GM12878 (cell line): Measurements from ENCODE around the gene RALGPS1. TPM values are rescaled to one million over a fixed set of nuclear protein-coding genes. Genes with fewer than 3 reads are reported as not detected.
A peak's percentile ranks its signal among the peaks of the same experiment; 100 is the strongest.

Experiments
- ASH2L ChIP-seq: fragments of 300-600, 200-600 bp; sonication (generic); IDR thresholded peaks from 2 replicates; pipeline ENCODE4 v1.6.1; 2017; ENCODE audit warnings: low read depth, mild to moderate bottlenecking, borderline replicate concordance
- CBFB ChIP-seq: IDR thresholded peaks from 2 replicates; pipeline ENCODE4 v1.6.1; 2016; ENCODE audit warnings: antibody characterized with exemption, low read depth
- CREB1 ChIP-seq: IDR thresholded peaks from 2 replicates; pipeline ENCODE4 v1.6.1; 2012; ENCODE audit warnings: low read depth, mild to moderate bottlenecking, inconsistent platforms
- ESRRA ChIP-seq: IDR thresholded peaks from 2 replicates; pipeline ENCODE4 v1.6.1; 2012; ENCODE audit warnings: mild to moderate bottlenecking, low read length, improper control_type of control experiment
- FOS ChIP-seq: IDR thresholded peaks from 3 replicates; pipeline ENCODE4 v1.6.1; 2011; ENCODE audit warnings: borderline replicate concordance; ENCODE audit not compliant: insufficient read length; ENCODE audit errors: extremely low read depth
- GATAD2B ChIP-seq: fragments of 450-650 bp; conservative IDR thresholded peaks from 2 replicates; pipeline ENCODE4 v1.6.1; 2017; ENCODE audit warnings: low read depth, mild to moderate bottlenecking, moderate library complexity
- POLR2A ChIP-seq: IDR thresholded peaks from 2 replicates; pipeline ENCODE4 v1.6.1; 2011; ENCODE audit warnings: low read depth, mild to moderate bottlenecking, low read length
- POLR2AphosphoS2 ChIP-seq: IDR thresholded peaks from 2 replicates; pipeline ENCODE4 v1.6.1; 2011; ENCODE audit warnings: low read depth, mild to moderate bottlenecking, low read length, improper control_type of control experiment, moderate library complexity
- SMAD5 ChIP-seq: IDR thresholded peaks from 2 replicates; pipeline ENCODE4 v1.6.1; 2016; ENCODE audit warnings: antibody characterized with exemption, low read depth
- SREBF1 ChIP-seq: IDR thresholded peaks from 2 replicates; pipeline ENCODE4 v1.6.1; 2012; ENCODE audit warnings: mild to moderate bottlenecking, low read length
- ZSCAN29 ChIP-seq: fragments of 450-650 bp; IDR thresholded peaks from 2 replicates; pipeline ENCODE4 v1.6.1; 2017; ENCODE audit warnings: mild to moderate bottlenecking, moderate library complexity
- polyA plus RNA-seq, 11 experiments: library from polyadenylated mRNA; depleted of rRNA in 4 of 11; unstranded in 6 of 11; stranded (reverse) in 5 of 11; fragments of >200 nt; fragmentation: Nextera tagmentation in 4 of 11; fragmentation: Illumina TruSeq in 1 of 11; extraction: Ambion mirVana in 4 of 11; extraction: Trizol in 1 of 11; gene quantifications; 1 replicate in 1 of 11; 2 replicates in 10 of 11; pipeline versions ENCODE4 v1.2.1 to v1.2.3, GENCODE V29; 2011 to 2016; ENCODE audit warnings: inconsistent platforms in 2 of 11, missing spikeins in 2 of 11, low read depth in 1 of 11
- total RNA-seq, 4 experiments: library from RNA; depleted of rRNA in 3 of 4; stranded (reverse); fragments of >200 nt in 3 of 4; fragmentation: Illumina TruSeq in 1 of 4; extraction: Trizol in 1 of 4; gene quantifications; 2 replicates each; pipeline versions ENCODE4 v1.2.1 to v1.2.3, GENCODE V29; 2013 to 2021
- TF ChIP-seq, protein P1 (sequence below): IDR thresholded peaks from 2 replicates; pipeline ENCODE4 v1.6.1; 2012; ENCODE audit warnings: low read depth, low read length, improper control_type of control experiment
- TF ChIP-seq, protein P2 (sequence below): fragments of 450-650 bp; IDR thresholded peaks from 2 replicates; pipeline ENCODE4 v1.6.1; 2018; ENCODE audit warnings: borderline replicate concordance, mild to moderate bottlenecking; ENCODE audit not compliant: partially characterized antibody
- TF ChIP-seq, protein P3 (sequence below): fragments of 450-650 bp; formaldehyde crosslinking; IDR thresholded peaks from 2 replicates; pipeline ENCODE4 v1.4.0; 2022; ENCODE audit warnings: mild to moderate bottlenecking, moderate library complexity
- TF ChIP-seq, protein P4 (sequence below): fragments of 450-650 bp; IDR thresholded peaks from 2 replicates; pipeline ENCODE4 v1.6.1; 2016; ENCODE audit warnings: mild to moderate bottlenecking
- TF ChIP-seq, protein P5 (sequence below): IDR thresholded peaks from 2 replicates; pipeline ENCODE4 v1.6.1; 2012; ENCODE audit warnings: improper control_type of control experiment, low read depth, low read length; ENCODE audit not compliant: insufficient replicate concordance

Gene RALGPS1
- total and polyA plus RNA-seq, 10 of the 15 experiments (the other 5 are each of a cell fraction or from before 2014, with no cell fraction given) = 0.13 to 5.6 (median 2.7) TPM

DNA sequence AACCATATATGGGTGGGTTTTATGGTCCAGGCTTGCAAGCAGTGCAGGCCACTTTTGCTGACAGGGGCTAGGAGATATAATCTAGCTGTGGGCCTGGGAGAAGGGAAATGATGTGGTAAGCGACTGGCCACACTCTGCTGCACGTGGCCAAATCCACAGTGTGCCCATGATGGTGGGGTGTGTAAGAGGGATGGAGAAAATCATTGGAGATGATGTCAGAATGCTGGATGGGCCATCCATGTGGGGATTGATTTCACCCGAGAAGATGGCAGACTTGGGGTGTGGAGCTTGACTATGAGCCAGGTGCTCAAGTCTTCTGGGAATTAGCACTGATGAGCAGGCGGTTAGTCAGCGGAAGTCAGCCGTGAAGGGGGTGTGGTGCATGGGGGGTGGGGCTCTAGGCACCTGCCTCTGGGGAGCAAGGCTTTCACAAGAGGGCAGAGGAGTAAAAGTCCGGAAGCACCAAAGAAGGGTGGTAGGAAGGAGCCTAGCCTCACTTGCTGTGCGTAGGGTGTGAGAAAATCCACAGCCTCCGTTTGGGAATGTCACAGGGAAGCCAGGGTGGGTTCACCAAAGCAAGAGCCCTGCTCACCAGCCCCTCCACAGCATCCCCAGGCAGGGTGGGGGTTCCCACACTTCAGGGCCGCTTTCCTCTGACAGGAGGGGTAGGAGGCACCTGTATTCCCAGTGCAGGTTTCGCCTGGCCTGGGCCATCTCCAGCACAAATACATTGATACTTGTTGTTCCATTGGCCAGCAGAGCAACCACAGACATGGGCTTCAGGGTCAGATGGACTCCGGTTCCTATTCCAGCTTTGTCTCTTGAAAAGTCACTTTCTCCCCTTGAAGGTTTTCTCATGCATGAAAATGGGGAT, 252.3 kb downstream of the RALGPS1 start (continued):
- TF ChIP-seq, protein P1, sequence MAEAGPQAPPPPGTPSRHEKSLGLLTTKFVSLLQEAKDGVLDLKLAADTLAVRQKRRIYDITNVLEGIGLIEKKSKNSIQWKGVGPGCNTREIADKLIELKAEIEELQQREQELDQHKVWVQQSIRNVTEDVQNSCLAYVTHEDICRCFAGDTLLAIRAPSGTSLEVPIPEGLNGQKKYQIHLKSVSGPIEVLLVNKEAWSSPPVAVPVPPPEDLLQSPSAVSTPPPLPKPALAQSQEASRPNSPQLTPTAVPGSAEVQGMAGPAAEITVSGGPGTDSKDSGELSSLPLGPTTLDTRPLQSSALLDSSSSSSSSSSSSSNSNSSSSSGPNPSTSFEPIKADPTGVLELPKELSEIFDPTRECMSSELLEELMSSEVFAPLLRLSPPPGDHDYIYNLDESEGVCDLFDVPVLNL = no peak
- TF ChIP-seq CBFB (peak; percentile 40; the same call in 1 of the 2 replicates), SREBF1 (no peak), SMAD5 (no peak), GATAD2B (peak; percentile 99), ESRRA (no peak), CREB1 (no peak; the same call in 1 of the 2 replicates), ASH2L (no peak), ZSCAN29 (no peak), POLR2AphosphoS2 (no peak), FOS (no peak), POLR2A (peak; percentile 63)
- TF ChIP-seq, protein P2, sequence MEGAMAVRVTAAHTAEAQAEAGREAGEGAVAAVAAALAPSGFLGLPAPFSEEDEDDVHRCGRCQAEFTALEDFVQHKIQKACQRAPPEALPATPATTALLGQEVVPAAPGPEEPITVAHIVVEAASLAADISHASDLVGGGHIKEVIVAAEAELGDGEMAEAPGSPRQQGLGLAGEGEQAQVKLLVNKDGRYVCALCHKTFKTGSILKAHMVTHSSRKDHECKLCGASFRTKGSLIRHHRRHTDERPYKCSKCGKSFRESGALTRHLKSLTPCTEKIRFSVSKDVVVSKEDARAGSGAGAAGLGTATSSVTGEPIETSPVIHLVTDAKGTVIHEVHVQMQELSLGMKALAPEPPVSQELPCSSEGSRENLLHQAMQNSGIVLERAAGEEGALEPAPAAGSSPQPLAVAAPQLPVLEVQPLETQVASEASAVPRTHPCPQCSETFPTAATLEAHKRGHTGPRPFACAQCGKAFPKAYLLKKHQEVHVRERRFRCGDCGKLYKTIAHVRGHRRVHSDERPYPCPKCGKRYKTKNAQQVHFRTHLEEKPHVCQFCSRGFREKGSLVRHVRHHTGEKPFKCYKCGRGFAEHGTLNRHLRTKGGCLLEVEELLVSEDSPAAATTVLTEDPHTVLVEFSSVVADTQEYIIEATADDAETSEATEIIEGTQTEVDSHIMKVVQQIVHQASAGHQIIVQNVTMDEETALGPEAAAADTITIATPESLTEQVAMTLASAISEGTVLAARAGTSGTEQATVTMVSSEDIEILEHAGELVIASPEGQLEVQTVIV = no peak
- TF ChIP-seq, protein P3, sequence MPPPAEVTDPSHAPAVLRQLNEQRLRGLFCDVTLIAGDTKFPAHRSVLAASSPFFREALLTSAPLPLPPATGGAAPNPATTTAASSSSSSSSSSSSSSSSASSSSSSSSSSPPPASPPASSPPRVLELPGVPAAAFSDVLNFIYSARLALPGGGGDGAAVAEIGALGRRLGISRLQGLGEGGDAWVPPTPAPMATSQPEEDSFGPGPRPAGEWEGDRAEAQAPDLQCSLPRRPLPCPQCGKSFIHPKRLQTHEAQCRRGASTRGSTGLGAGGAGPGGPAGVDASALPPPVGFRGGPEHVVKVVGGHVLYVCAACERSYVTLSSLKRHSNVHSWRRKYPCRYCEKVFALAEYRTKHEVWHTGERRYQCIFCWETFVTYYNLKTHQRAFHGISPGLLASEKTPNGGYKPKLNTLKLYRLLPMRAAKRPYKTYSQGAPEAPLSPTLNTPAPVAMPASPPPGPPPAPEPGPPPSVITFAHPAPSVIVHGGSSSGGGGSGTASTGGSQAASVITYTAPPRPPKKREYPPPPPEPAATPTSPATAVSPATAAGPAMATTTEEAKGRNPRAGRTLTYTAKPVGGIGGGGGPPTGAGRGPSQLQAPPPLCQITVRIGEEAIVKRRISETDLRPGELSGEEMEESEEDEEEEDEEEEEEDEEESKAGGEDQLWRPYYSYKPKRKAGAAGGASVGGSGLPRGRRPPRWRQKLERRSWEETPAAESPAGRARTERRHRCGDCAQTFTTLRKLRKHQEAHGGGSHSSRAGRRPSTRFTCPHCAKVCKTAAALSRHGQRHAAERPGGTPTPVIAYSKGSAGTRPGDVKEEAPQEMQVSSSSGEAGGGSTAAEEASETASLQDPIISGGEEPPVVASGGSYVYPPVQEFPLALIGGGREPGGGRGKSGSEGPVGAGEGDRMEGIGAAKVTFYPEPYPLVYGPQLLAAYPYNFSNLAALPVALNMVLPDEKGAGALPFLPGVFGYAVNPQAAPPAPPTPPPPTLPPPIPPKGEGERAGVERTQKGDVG (CRISPR knock-in tag) = no peak
- TF ChIP-seq, protein P4, sequence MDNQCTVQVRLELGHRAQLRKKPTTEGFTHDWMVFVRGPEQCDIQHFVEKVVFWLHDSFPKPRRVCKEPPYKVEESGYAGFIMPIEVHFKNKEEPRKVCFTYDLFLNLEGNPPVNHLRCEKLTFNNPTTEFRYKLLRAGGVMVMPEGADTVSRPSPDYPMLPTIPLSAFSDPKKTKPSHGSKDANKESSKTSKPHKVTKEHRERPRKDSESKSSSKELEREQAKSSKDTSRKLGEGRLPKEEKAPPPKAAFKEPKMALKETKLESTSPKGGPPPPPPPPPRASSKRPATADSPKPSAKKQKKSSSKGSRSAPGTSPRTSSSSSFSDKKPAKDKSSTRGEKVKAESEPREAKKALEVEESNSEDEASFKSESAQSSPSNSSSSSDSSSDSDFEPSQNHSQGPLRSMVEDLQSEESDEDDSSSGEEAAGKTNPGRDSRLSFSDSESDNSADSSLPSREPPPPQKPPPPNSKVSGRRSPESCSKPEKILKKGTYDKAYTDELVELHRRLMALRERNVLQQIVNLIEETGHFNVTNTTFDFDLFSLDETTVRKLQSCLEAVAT = peak; percentile 94
- TF ChIP-seq, protein P5, sequence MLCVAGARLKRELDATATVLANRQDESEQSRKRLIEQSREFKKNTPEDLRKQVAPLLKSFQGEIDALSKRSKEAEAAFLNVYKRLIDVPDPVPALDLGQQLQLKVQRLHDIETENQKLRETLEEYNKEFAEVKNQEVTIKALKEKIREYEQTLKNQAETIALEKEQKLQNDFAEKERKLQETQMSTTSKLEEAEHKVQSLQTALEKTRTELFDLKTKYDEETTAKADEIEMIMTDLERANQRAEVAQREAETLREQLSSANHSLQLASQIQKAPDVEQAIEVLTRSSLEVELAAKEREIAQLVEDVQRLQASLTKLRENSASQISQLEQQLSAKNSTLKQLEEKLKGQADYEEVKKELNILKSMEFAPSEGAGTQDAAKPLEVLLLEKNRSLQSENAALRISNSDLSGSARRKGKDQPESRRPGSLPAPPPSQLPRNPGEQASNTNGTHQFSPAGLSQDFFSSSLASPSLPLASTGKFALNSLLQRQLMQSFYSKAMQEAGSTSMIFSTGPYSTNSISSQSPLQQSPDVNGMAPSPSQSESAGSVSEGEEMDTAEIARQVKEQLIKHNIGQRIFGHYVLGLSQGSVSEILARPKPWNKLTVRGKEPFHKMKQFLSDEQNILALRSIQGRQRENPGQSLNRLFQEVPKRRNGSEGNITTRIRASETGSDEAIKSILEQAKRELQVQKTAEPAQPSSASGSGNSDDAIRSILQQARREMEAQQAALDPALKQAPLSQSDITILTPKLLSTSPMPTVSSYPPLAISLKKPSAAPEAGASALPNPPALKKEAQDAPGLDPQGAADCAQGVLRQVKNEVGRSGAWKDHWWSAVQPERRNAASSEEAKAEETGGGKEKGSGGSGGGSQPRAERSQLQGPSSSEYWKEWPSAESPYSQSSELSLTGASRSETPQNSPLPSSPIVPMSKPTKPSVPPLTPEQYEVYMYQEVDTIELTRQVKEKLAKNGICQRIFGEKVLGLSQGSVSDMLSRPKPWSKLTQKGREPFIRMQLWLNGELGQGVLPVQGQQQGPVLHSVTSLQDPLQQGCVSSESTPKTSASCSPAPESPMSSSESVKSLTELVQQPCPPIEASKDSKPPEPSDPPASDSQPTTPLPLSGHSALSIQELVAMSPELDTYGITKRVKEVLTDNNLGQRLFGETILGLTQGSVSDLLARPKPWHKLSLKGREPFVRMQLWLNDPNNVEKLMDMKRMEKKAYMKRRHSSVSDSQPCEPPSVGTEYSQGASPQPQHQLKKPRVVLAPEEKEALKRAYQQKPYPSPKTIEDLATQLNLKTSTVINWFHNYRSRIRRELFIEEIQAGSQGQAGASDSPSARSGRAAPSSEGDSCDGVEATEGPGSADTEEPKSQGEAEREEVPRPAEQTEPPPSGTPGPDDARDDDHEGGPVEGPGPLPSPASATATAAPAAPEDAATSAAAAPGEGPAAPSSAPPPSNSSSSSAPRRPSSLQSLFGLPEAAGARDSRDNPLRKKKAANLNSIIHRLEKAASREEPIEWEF = peak; percentile 95
